Measurements from ENCODE around the gene PEAK3. TPM values are rescaled to one million over a fixed set of nuclear protein-coding genes. Genes with fewer than 3 reads are reported as not detected.

PEAK3 gene
- total and polyA plus RNA-seq, 2 experiments from 2014 or later = 0.15 TPM; not detected in 1

DNA sequence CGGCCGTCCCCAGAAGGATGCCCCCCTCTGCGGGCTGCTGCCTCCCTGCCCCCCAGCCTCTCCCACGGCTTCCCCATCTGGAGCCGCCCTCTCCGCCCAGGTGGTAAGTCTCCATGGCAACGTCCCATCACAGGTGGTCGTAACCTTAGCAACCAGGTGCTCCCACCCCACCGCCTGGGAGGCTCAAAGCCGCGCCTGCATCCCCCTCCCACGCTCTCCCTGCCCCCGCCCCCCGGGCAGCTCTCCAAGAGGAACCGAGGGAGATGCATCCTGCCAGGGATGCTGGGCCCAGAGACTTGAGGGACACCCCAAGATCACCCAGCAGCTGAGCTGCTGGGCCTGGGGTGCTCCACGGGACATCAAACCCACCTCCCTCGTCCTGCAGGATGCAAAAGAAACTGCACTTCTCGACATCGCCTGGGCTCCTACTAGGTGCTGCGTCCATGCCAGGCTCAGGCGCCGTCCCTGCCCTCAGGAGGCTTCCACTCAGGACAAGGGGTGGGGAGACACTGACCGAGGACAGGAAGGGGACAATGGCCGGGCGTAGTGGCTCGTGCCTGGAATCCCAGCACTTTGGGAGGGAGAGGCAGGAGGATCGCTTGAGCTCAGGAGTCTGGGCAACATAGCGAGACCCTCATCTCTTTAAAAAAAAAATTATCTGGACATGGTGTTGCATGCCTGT is 31.0 kb upstream of the PEAK3 start:
- no peak overlapping the region for H3K27ac ChIP-seq
- H3K9me2 ChIP-seq (replicated peaks; ENCODE audit: insufficient read depth) = no peaks in the 10 kb centered on the region
- no peaks in the 10 kb centered on the region for H3K36me3 ChIP-seq (replicated peaks; ENCODE audit: insufficient read depth, low read depth)
- H4K20me1 ChIP-seq (ENCODE audit: insufficient read depth, poor library complexity, severe bottlenecking) = no peaks in the 10 kb centered on the region
- no peak overlapping the region for H3K4me3 ChIP-seq
- DNase-seq (ENCODE audit: low spot score) = no peak
- no peaks in the 10 kb centered on the region for H3K4me1 ChIP-seq (ENCODE audit: insufficient read depth)
- H3K79me2 ChIP-seq = no peaks in the 10 kb centered on the region
- 58% methylated on average over 26 of the region's 28 CpGs for WGBS (ENCODE audit: low lambda C conversion rate, missing lambda C conversion rate)
- H3K4me2 ChIP-seq = no peak overlapping the region
- H3K27me3 ChIP-seq = peaks cover 11% of the 10 kb centered on the region
- TF ChIP-seq, protein P1, sequence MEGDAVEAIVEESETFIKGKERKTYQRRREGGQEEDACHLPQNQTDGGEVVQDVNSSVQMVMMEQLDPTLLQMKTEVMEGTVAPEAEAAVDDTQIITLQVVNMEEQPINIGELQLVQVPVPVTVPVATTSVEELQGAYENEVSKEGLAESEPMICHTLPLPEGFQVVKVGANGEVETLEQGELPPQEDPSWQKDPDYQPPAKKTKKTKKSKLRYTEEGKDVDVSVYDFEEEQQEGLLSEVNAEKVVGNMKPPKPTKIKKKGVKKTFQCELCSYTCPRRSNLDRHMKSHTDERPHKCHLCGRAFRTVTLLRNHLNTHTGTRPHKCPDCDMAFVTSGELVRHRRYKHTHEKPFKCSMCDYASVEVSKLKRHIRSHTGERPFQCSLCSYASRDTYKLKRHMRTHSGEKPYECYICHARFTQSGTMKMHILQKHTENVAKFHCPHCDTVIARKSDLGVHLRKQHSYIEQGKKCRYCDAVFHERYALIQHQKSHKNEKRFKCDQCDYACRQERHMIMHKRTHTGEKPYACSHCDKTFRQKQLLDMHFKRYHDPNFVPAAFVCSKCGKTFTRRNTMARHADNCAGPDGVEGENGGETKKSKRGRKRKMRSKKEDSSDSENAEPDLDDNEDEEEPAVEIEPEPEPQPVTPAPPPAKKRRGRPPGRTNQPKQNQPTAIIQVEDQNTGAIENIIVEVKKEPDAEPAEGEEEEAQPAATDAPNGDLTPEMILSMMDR (IDR thresholded peaks at IDR 0.05; ENCODE audit: poor library complexity) = no peak
- no peak for TF ChIP-seq EZH2phosphoT487 (IDR thresholded peaks at IDR 0.05; ENCODE audit: low read depth, severe bottlenecking, unreplicated experiment)
- no peak for TF ChIP-seq EZH2 (IDR thresholded peaks at IDR 0.05; ENCODE audit: borderline replicate concordance)
- no peaks in the 10 kb centered on the region for H3K9me3 ChIP-seq (ENCODE audit: low read depth)
- no peak overlapping the region for H2AFZ ChIP-seq

DNA sequence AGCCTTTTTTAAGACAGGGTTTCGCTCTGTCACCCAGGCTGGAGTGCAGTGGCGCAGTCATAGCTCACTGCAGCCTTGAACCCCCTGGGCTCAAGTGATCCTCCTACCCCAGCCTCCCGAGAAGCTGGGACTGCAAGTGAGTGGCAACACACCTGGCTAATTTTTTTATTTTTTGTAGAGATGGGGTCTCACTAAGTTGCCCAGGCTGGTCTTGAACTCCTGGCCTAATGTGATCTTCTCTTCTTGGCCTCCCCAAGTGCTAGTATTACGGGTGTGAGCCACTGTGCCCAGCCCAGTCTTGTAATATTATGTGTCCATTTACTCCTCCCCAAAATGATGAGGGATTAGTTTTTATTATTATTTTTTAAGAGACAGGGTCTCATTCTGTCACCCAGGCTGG is 29.1 kb upstream of the PEAK3 start:
- H4K20me1 ChIP-seq (ENCODE audit: insufficient read depth, poor library complexity, severe bottlenecking) = no peaks in the 10 kb centered on the region
- H3K4me3 ChIP-seq = no peak overlapping the region
- no peak overlapping the region for H2AFZ ChIP-seq
- no peak for DNase-seq (ENCODE audit: low spot score)
- H3K27ac ChIP-seq = no peak overlapping the region
- H3K4me1 ChIP-seq (ENCODE audit: insufficient read depth) = no peaks in the 10 kb centered on the region
- no peaks in the 10 kb centered on the region for H3K36me3 ChIP-seq (replicated peaks; ENCODE audit: insufficient read depth, low read depth)
- no peaks in the 10 kb centered on the region for H3K9me2 ChIP-seq (replicated peaks; ENCODE audit: insufficient read depth)
- 97% methylated on average over 4 of the region's 4 CpGs for WGBS (ENCODE audit: low lambda C conversion rate, missing lambda C conversion rate)
- H3K9me3 ChIP-seq (ENCODE audit: low read depth) = no peaks in the 10 kb centered on the region
- no peak overlapping the region for H3K4me2 ChIP-seq
- TF ChIP-seq EZH2phosphoT487 (IDR thresholded peaks at IDR 0.05; ENCODE audit: low read depth, severe bottlenecking, unreplicated experiment) = no peak
- TF ChIP-seq EZH2 (IDR thresholded peaks at IDR 0.05; ENCODE audit: borderline replicate concordance) = no peak
- TF ChIP-seq, protein P1 (IDR thresholded peaks at IDR 0.05; ENCODE audit: poor library complexity) = no peak
- no peaks in the 10 kb centered on the region for H3K79me2 ChIP-seq
- H3K27me3 ChIP-seq = peaks cover 22% of the 10 kb centered on the region

DNA sequence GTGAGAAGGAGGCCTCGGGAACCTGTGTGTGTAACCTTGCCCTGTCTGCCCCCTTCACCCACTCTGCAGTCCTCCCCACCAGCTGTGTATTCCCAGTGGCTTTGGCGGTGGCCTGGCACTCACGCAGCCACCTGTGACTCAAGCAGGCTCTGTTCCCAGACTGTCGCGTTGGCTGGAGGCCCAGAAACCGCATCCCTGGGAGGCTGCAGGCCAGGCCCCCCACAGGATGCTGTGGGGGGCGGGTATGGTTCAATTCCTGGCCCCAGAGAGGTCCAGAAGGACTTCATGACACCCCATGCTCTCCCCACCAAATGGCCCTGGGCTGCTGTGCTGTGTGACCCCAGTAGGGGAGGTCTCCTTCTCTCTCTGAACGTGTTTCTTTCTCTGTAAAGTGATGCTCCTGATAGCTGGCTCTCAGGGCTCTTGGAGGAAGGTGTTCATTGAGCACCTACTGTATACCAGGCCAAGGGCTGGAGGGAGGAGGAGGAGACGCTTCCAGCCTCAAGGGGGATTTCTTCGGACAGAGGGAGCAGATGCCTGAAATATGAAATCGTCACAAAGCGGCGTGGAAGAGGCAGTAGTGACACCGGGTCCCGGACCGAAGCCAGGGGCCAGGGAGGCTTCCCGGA is 27.9 kb upstream of the PEAK3 start:
- H3K4me1 ChIP-seq (ENCODE audit: insufficient read depth) = no peaks in the 10 kb centered on the region
- no peak overlapping the region for H3K4me2 ChIP-seq
- H4K20me1 ChIP-seq (ENCODE audit: insufficient read depth, poor library complexity, severe bottlenecking) = no peaks in the 10 kb centered on the region
- no peak for DNase-seq (ENCODE audit: low spot score)
- WGBS (ENCODE audit: low lambda C conversion rate, missing lambda C conversion rate) = 77% methylated on average over 17 of the region's 17 CpGs
- H3K27me3 ChIP-seq = peaks cover 22% of the 10 kb centered on the region
- H3K79me2 ChIP-seq = no peaks in the 10 kb centered on the region
- no peaks in the 10 kb centered on the region for H3K9me2 ChIP-seq (replicated peaks; ENCODE audit: insufficient read depth)
- H3K36me3 ChIP-seq (replicated peaks; ENCODE audit: insufficient read depth, low read depth) = no peaks in the 10 kb centered on the region
- no peaks in the 10 kb centered on the region for H3K9me3 ChIP-seq (ENCODE audit: low read depth)
- H3K27ac ChIP-seq = no peak overlapping the region
- no peak overlapping the region for H3K4me3 ChIP-seq
- H2AFZ ChIP-seq = no peak overlapping the region
- TF ChIP-seq, protein P1 (IDR thresholded peaks at IDR 0.05; ENCODE audit: poor library complexity) = no peak
- TF ChIP-seq EZH2 (IDR thresholded peaks at IDR 0.05; ENCODE audit: borderline replicate concordance) (no peak), EZH2phosphoT487 (IDR thresholded peaks at IDR 0.05; ENCODE audit: low read depth, severe bottlenecking, unreplicated experiment) (no peak)

Data from hepatocyte (in vitro differentiated cells).